HG03039 (cell line): ENCODE results near the gene LAS1L.
"Not testable (repeated sequence)": the region's sequence is repeated elsewhere in the genome, so short reads cannot be mapped to it uniquely, and the experiment has no call there.

ENCODE experiments used
- ATAC-seq: cut with Tn5 transposase; IDR thresholded peaks from one replicate; pipeline ENCODE4 v1.9.1; 2021; ENCODE audit warnings: mild to moderate bottlenecking, moderate library complexity; ENCODE audit not compliant: unreplicated experiment

The LAS1L gene

GRCh38 chrX:65534450-65535292, at the start of gene LAS1L:
TSS of gene LAS1L (minus strand) at chrX:65534787. CDS start at chrX:65534715, 72 bp downstream.
- ATAC-seq: peak; percentile 99

GRCh38 chrX:65582450-65583082, 48.0 kb upstream of the LAS1L start:
- no peak for ATAC-seq

- peak; percentile 81 for ATAC-seq
Observed at GRCh38 chrX:65581661-65582339, 47.2 kb upstream of the LAS1L start.

- no peak for ATAC-seq
Observed at GRCh38 chrX:65578346-65578745, 43.8 kb upstream of the LAS1L start.

GRCh38 chrX:65576160-65576559, 41.6 kb upstream of the LAS1L start:
- ATAC-seq: no peak

- ATAC-seq: no peak
Observed at GRCh38 chrX:65575022-65575421, 40.4 kb upstream of the LAS1L start.

- ATAC-seq: no peak
Observed at GRCh38 chrX:65574356-65574755, 39.8 kb upstream of the LAS1L start.

- ATAC-seq: no peak
Observed at GRCh38 chrX:65572971-65573370, 38.4 kb upstream of the LAS1L start.

GRCh38 chrX:65562850-65563249, 28.3 kb upstream of the LAS1L start:
- ATAC-seq: not testable (repeated sequence)

- ATAC-seq: no peak
Observed at GRCh38 chrX:65551489-65552339, 17.1 kb upstream of the LAS1L start.

GRCh38 chrX:65551086-65551485, 16.5 kb upstream of the LAS1L start:
- no peak for ATAC-seq

GRCh38 chrX:65545456-65545855, 10.9 kb upstream of the LAS1L start:
- no peak for ATAC-seq

GRCh38 chrX:65537229-65537628, 2.6 kb upstream of the LAS1L start:
- no peak for ATAC-seq

GRCh38 chrX:65536291-65536690, 1.7 kb upstream of the LAS1L start:
- no peak for ATAC-seq

GRCh38 chrX:65532016-65532415, 2.6 kb downstream of the LAS1L start:
- no peak for ATAC-seq

GRCh38 chrX:65528705-65529340, 5.8 kb downstream of the LAS1L start:
- no peak for ATAC-seq

GRCh38 chrX:65528293-65528692, 6.3 kb downstream of the LAS1L start:
- ATAC-seq: no peak

- ATAC-seq: no peak
Observed at GRCh38 chrX:65524139-65524538, 10.4 kb downstream of the LAS1L start.

GRCh38 chrX:65522739-65523372, 11.7 kb downstream of the LAS1L start:
- no peak for ATAC-seq

- not testable (repeated sequence) for ATAC-seq
Observed at GRCh38 chrX:65519530-65519929, 15.1 kb downstream of the LAS1L start.
